ENCODE results near the gene TIMP3.

GRCh38 chr22:32870474-32870873 is 69.0 kb downstream of the TIMP3 start:
- TF ChIP-seq, protein P1, sequence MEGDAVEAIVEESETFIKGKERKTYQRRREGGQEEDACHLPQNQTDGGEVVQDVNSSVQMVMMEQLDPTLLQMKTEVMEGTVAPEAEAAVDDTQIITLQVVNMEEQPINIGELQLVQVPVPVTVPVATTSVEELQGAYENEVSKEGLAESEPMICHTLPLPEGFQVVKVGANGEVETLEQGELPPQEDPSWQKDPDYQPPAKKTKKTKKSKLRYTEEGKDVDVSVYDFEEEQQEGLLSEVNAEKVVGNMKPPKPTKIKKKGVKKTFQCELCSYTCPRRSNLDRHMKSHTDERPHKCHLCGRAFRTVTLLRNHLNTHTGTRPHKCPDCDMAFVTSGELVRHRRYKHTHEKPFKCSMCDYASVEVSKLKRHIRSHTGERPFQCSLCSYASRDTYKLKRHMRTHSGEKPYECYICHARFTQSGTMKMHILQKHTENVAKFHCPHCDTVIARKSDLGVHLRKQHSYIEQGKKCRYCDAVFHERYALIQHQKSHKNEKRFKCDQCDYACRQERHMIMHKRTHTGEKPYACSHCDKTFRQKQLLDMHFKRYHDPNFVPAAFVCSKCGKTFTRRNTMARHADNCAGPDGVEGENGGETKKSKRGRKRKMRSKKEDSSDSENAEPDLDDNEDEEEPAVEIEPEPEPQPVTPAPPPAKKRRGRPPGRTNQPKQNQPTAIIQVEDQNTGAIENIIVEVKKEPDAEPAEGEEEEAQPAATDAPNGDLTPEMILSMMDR (IDR thresholded peaks at IDR 0.05; ENCODE audit: poor library complexity): no peak
- TF ChIP-seq EZH2 (IDR thresholded peaks at IDR 0.05; ENCODE audit: borderline replicate concordance) (no peak), EZH2phosphoT487 (IDR thresholded peaks at IDR 0.05; ENCODE audit: low read depth, severe bottlenecking, unreplicated experiment) (no peak)
